Aorta (tissue), 5 donors: ENCODE data around the gene SOCS1. TPM values are rescaled to one million over a fixed set of nuclear protein-coding genes. Genes with fewer than 3 reads are reported as not detected.
"Not testable (repeated sequence)": the region's sequence is repeated elsewhere in the genome, so short reads cannot be mapped to it uniquely, and the experiment has no call there.

Source experiments
- ATAC-seq: fragments of 200-7000 bp; cut with Tn5 transposase; one replicate; pipeline ENCODE4 v1.9.1; 2022; ENCODE audit warnings: moderate library complexity; ENCODE audit not compliant: low FRiP score
- DNase-seq, 2 donors: peaks; one replicate each; pipeline ENCODE4 v3.0.0-alpha.2; 2020
- H3K27ac ChIP-seq, 2 donors: one replicate each; pipeline ENCODE4 v1.5.1; 2013; ENCODE audit warnings: low read length in 2 of 2, mild to moderate bottlenecking in 2 of 2, moderate library complexity in 2 of 2, control low read depth in 1 of 2, inconsistent platforms in 1 of 2, low read depth in 1 of 2
- H3K27me3 ChIP-seq, 2 donors: one replicate each; pipeline ENCODE4 v1.6.1; 2013; ENCODE audit warnings: control low read depth in 1 of 2, low read length in 1 of 2, mild to moderate bottlenecking in 1 of 2, moderate library complexity in 1 of 2; ENCODE audit not compliant: insufficient read depth in 2 of 2, control insufficient read depth in 1 of 2
- H3K36me3 ChIP-seq, 2 donors: one replicate each; pipeline ENCODE4 v1.6.1; 2013; ENCODE audit warnings: control low read depth in 1 of 2, low read length in 1 of 2, mild to moderate bottlenecking in 1 of 2; ENCODE audit not compliant: insufficient read depth in 2 of 2, control insufficient read depth in 1 of 2
- H3K4me1 ChIP-seq, 2 donors: one replicate each; pipeline ENCODE4 v1.6.1; 2013; ENCODE audit warnings: low read length in 2 of 2, control low read depth in 1 of 2, mild to moderate bottlenecking in 1 of 2, moderate library complexity in 1 of 2; ENCODE audit not compliant: insufficient read depth in 2 of 2, control insufficient read depth in 1 of 2
- H3K4me3 ChIP-seq, 2 donors: one replicate each; pipeline ENCODE4 v1.5.1; 2013; ENCODE audit warnings: low read length in 2 of 2, control low read depth in 1 of 2, mild to moderate bottlenecking in 1 of 2
- H3K9me3 ChIP-seq: one replicate; pipeline ENCODE4 v1.6.1; 2013; ENCODE audit warnings: mild to moderate bottlenecking, low read length; ENCODE audit not compliant: control insufficient read depth
- WGBS, 2 donors: extraction: QIAGEN DNeasy Blood & Tissue Kit; methylation state at CpG; one replicate each; pipeline ENCODE4 v1.1.7; 2013; 5-methylcytosine and 5-hydroxymethylcytosine counted together
- intact Hi-C, 2 donors: fragments of 100-400 bp; cut with DNase I; formaldehyde crosslinking; loops; one replicate each; pipeline versions ENCODE4 v1.14.2 to v1.15.0; 2022
- long read RNA-seq, 2 donors: library from polyadenylated mRNA; unstranded; transcript quantifications; one replicate each; pipeline ENCODE4 v2.0.0, GENCODE V29; 2020 to 2021
- polyA plus RNA-seq, 2 donors: library from polyadenylated mRNA; stranded (reverse); fragments of 200-250 nt; gene quantifications; one replicate each; pipeline ENCODE4 v1.2.3, GENCODE V29; 2013
- total RNA-seq, 2 donors: library from RNA; stranded (reverse); fragmentation: NEBNext Ultra II Directional; extraction: Animal tissue kit (Norgen Biotek cat#: 25700); gene quantifications; one replicate each; pipeline ENCODE4 v1.2.1, GENCODE V29; 2021
- donor health status: healthy with polysubstance abuse.
- donor health status: Bipolar disorder and iron deficiency.
- donor health status: DM: no; HTN: no; CAD: no.
- donor health status: DM: no; HTN: no; CAD: no.
- donor health status: DM: yes; HTN: yes; CAD: no.

SOCS1 gene
- total RNA-seq, result 1 to 10 TPM; 4.3 to 6.4 TPM
- 1 to 10 TPM; 1.5 to 2.6 TPM for polyA plus RNA-seq
- long read RNA-seq, donor 1, partial matches to known transcripts, result 0 of 1 reads
- long read RNA-seq, donor 1, other reads (novel, unspliced or antisense), result 0 of 1 reads
- long read RNA-seq, donor 2, partial matches to known transcripts, result 0 of 4 reads
- long read RNA-seq, donor 2, other reads (novel, unspliced or antisense), result 0 of 4 reads

GRCh38 chr16:11255737-11256660 lies at the start of gene SOCS1:
Gene SOCS1, minus strand, starts transcription at chr16:11256204. Its CDS starts 726 bp downstream, at chr16:11255478.
- H3K9me3 ChIP-seq, result no peaks in the 10 kb centered on the region
- H3K4me1 ChIP-seq, result no peaks in the 10 kb centered on the region
- peak; percentile 88 to 94 for DNase-seq
- peak within 1 kb of the TSS; percentile 81 to 93 for H3K27ac ChIP-seq
- no peaks in the 10 kb centered on the region for H3K36me3 ChIP-seq
- no peaks in the 10 kb centered on the region for H3K27me3 ChIP-seq
- 0% methylated on average over 38 to 100 of the region's 100 CpGs for WGBS, 2 donors
- H3K4me3 ChIP-seq, result peak within 1 kb of the TSS; percentile 81 to 91
- intact Hi-C loops, result loop anchor here (1.0 to 10.0 kb wide), 4 partner anchors 101 to 285 kb away; no protein-coding TSS in a partner anchor
- peak; percentile 90 for ATAC-seq

GRCh38 chr16:11303405-11304138 lies 47.6 kb upstream of the SOCS1 start:
- no peaks in the 10 kb centered on the region for H3K9me3 ChIP-seq
- H3K4me1 ChIP-seq, result no peaks in the 10 kb centered on the region
- H3K36me3 ChIP-seq, result no peaks in the 10 kb centered on the region
- H3K27ac ChIP-seq, result no peak overlapping the region
- DNase-seq (no peak), ATAC-seq (no peak)
- H3K27me3 ChIP-seq, result no peaks in the 10 kb centered on the region
- H3K4me3 ChIP-seq, result no peak overlapping the region
- 62 to 67% methylated on average over 18 of the region's 18 CpGs for WGBS, 2 donors
- intact Hi-C loops, result no loop called here

- WGBS, 2 donors, result 84 to 88% methylated on average over 4 of the region's 4 CpGs
These were observed 47.0 kb upstream of the SOCS1 start for GRCh38 chr16:11302977-11303376.

GRCh38 chr16:11301645-11302501 lies 45.9 kb upstream of the SOCS1 start:
- WGBS, 2 donors, result 70 to 82% methylated on average over 4 of the region's 4 CpGs
- DNase-seq, result no peak
- ATAC-seq, result no peak
- no peak overlapping the region for H3K27ac ChIP-seq
- H3K36me3 ChIP-seq, result no peaks in the 10 kb centered on the region
- no peaks in the 10 kb centered on the region for H3K27me3 ChIP-seq
- no peaks in the 10 kb centered on the region for H3K4me1 ChIP-seq
- intact Hi-C loops, result no loop called here
- no peak overlapping the region for H3K4me3 ChIP-seq
- no peaks in the 10 kb centered on the region for H3K9me3 ChIP-seq

More at GRCh38 chr16:11302977-11303376, 47.0 kb upstream of the SOCS1 start:
- ATAC-seq, result no peak
- Histone ChIP-seq H3K9me3 (no peaks in the 10 kb centered on the region), H3K36me3 (no peaks in the 10 kb centered on the region), H3K27me3 (no peaks in the 10 kb centered on the region), H3K4me1 (no peaks in the 10 kb centered on the region), H3K27ac (no peak overlapping the region), H3K4me3 (no peak overlapping the region)
- intact Hi-C loops, result no loop called here
- DNase-seq, result no peak

GRCh38 chr16:11300560-11300892 lies 44.5 kb upstream of the SOCS1 start:
- DNase-seq (no peak), ATAC-seq (no peak)
- 78 to 84% methylated on average over 7 of the region's 7 CpGs for WGBS, 2 donors
- Histone ChIP-seq H3K27me3 (no peaks in the 10 kb centered on the region), H3K27ac (no peak overlapping the region), H3K4me1 (no peaks in the 10 kb centered on the region), H3K4me3 (no peak overlapping the region), H3K9me3 (no peaks in the 10 kb centered on the region), H3K36me3 (no peaks in the 10 kb centered on the region)
- intact Hi-C loops, result no loop called here

GRCh38 chr16:11299865-11300559 lies 44.0 kb upstream of the SOCS1 start:
- H3K4me1 ChIP-seq, result no peaks in the 10 kb centered on the region
- 90 to 92% methylated on average over 6 of the region's 6 CpGs for WGBS, 2 donors
- intact Hi-C loops, result no loop called here

GRCh38 chr16:11298950-11299547 lies 43.0 kb upstream of the SOCS1 start:
- DNase-seq, H3K4me3 ChIP-seq, H3K27me3 ChIP-seq, H3K4me1 ChIP-seq, H3K9me3 ChIP-seq, ATAC-seq, intact Hi-C loops, H3K27ac ChIP-seq, H3K36me3 ChIP-seq: not testable (repeated sequence)
- 92 to 94% methylated on average over 13 of the region's 13 CpGs for WGBS, 2 donors

More at GRCh38 chr16:11299865-11300559, 44.0 kb upstream of the SOCS1 start:
- no peaks in the 10 kb centered on the region for H3K9me3 ChIP-seq
- no peaks in the 10 kb centered on the region for H3K36me3 ChIP-seq
- no peaks in the 10 kb centered on the region for H3K27me3 ChIP-seq
- no peak overlapping the region for H3K4me3 ChIP-seq
- ATAC-seq, result no peak
- no peak for DNase-seq
- H3K27ac ChIP-seq, result no peak overlapping the region
